Lung (tissue), 12 donors: ENCODE measurements around the gene SLIT1. TPM values are rescaled to one million over a fixed set of nuclear protein-coding genes. Genes with fewer than 3 reads are reported as not detected.

Source experiments
- ATAC-seq: fragments of 200-7000 bp; cut with Tn5 transposase; one replicate; pipeline ENCODE4 v1.9.1; 2020; ENCODE audit warnings: moderate number of reproducible peaks; ENCODE audit not compliant: insufficient read depth, low FRiP score
- DNase-seq, 3 donors: peaks; one replicate each; pipeline ENCODE4 v3.0.0-alpha.2; 2013 to 2017
- H3K27ac ChIP-seq, 2 donors: one replicate each; pipeline ENCODE4 v1.5.1; 2013; ENCODE audit warnings: mild to moderate bottlenecking in 2 of 2, moderate library complexity in 2 of 2, control low read depth in 1 of 2, inconsistent platforms in 1 of 2, low read depth in 1 of 2, low read length in 1 of 2
- H3K27me3 ChIP-seq, 3 donors: one replicate each; pipeline ENCODE4 v1.5.1; 2013; ENCODE audit warnings: low read length in 2 of 3; ENCODE audit not compliant: control insufficient read depth in 3 of 3, insufficient read depth in 3 of 3
- H3K36me3 ChIP-seq, 4 donors: one replicate each; pipeline ENCODE4 v1.5.1; 2013; ENCODE audit warnings: low read length in 4 of 4, mild to moderate bottlenecking in 1 of 4, moderate library complexity in 1 of 4; ENCODE audit not compliant: control insufficient read depth in 4 of 4, insufficient read depth in 4 of 4
- H3K4me1 ChIP-seq, 5 donors: one replicate each; pipeline ENCODE4 v1.5.1; 2013; ENCODE audit warnings: low read length in 5 of 5, mild to moderate bottlenecking in 2 of 5, moderate library complexity in 1 of 5; ENCODE audit not compliant: control insufficient read depth in 5 of 5, insufficient read depth in 5 of 5
- H3K4me3 ChIP-seq: one replicate; pipeline ENCODE4 v1.5.1; 2013; ENCODE audit warnings: mild to moderate bottlenecking, control low read depth, moderate library complexity
- H3K9ac ChIP-seq, 2 donors: one replicate each; pipeline ENCODE4 v1.5.1; 2013; ENCODE audit warnings: low read length in 2 of 2, control low read depth in 1 of 2; ENCODE audit not compliant: insufficient read depth in 1 of 2
- H3K9me3 ChIP-seq, 4 donors: one replicate each; pipeline ENCODE4 v1.5.1; 2013; ENCODE audit warnings: low read length in 3 of 4, mild to moderate bottlenecking in 1 of 4, moderate library complexity in 1 of 4; ENCODE audit not compliant: control insufficient read depth in 4 of 4, insufficient read depth in 3 of 4
- WGBS, 2 donors: extraction: QIAGEN DNeasy Blood & Tissue Kit; methylation state at CpG; one replicate each; pipeline ENCODE4 v1.1.7; 2013; 5-methylcytosine and 5-hydroxymethylcytosine counted together
- polyA plus RNA-seq, 2 donors: library from polyadenylated mRNA; stranded (reverse); fragments of 200-250 nt; gene quantifications; one replicate each; pipeline ENCODE4 v1.2.1, GENCODE V29; 2013
- total RNA-seq, 2 donors: library from RNA; depleted of rRNA in 1 of 2; stranded (reverse); fragments of >200 nt in 1 of 2; gene quantifications; one replicate each; pipeline ENCODE4 v1.2.1, GENCODE V29; 2014 to 2021
- TF ChIP-seq, protein P1 (sequence below): IDR thresholded peaks from 2 replicates; pipeline ENCODE4 v1.5.1; 2012; ENCODE audit warnings: mild to moderate bottlenecking; ENCODE audit errors: control extremely low read depth, extremely low read depth
- donor health status: control.
- donor health status: control.
- donor health status: Bipolar disorder and iron deficiency.
- donor health status: healthy.
- donor health status: DM: yes; HTN: yes; CAD: no.

SLIT1 gene
- total and polyA plus RNA-seq, 4 donors = 0.39 to 5.6 (median 0.57) TPM

DNA sequence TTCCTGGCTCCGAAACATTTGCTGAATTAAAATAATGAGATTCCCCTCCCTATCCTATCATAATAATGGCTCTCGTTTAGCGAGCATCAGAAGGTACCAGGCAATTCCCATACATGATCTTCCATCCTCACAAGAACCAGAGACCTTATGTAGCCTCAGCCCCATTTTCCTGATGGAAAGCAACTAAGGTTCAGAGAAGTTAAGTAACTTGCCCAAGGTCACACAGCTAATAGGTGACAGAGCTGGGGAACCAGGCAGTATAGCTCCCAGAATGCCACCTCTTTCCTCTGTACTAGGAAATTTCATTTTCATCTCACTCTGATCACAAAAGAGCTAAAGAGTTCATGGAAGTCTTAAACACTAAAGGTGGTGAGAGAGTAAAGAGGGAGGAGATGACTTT lies 2.4 kb downstream of the SLIT1 start:
- Histone ChIP-seq H3K27me3 (peaks cover 9 to 42% (median 22%) of the 10 kb centered on the region in 3 donors), H3K4me1 (peaks cover 0 to 43% (median 5%) of the 10 kb centered on the region in 5 donors), H3K27ac (no peak overlapping the region), H3K9ac (no peak overlapping the region), H3K36me3 (no peaks in the 10 kb centered on the region), H3K9me3 (peaks cover 0 to 3% (median 0%) of the 10 kb centered on the region in 4 donors), H3K4me3 (no peak overlapping the region)
- ATAC-seq (no peak), DNase-seq (no peak)
- 85 to 96% methylated on average over 3 of the region's 3 CpGs for WGBS, 2 donors
- TF ChIP-seq, protein P1, sequence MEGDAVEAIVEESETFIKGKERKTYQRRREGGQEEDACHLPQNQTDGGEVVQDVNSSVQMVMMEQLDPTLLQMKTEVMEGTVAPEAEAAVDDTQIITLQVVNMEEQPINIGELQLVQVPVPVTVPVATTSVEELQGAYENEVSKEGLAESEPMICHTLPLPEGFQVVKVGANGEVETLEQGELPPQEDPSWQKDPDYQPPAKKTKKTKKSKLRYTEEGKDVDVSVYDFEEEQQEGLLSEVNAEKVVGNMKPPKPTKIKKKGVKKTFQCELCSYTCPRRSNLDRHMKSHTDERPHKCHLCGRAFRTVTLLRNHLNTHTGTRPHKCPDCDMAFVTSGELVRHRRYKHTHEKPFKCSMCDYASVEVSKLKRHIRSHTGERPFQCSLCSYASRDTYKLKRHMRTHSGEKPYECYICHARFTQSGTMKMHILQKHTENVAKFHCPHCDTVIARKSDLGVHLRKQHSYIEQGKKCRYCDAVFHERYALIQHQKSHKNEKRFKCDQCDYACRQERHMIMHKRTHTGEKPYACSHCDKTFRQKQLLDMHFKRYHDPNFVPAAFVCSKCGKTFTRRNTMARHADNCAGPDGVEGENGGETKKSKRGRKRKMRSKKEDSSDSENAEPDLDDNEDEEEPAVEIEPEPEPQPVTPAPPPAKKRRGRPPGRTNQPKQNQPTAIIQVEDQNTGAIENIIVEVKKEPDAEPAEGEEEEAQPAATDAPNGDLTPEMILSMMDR = no peak

DNA sequence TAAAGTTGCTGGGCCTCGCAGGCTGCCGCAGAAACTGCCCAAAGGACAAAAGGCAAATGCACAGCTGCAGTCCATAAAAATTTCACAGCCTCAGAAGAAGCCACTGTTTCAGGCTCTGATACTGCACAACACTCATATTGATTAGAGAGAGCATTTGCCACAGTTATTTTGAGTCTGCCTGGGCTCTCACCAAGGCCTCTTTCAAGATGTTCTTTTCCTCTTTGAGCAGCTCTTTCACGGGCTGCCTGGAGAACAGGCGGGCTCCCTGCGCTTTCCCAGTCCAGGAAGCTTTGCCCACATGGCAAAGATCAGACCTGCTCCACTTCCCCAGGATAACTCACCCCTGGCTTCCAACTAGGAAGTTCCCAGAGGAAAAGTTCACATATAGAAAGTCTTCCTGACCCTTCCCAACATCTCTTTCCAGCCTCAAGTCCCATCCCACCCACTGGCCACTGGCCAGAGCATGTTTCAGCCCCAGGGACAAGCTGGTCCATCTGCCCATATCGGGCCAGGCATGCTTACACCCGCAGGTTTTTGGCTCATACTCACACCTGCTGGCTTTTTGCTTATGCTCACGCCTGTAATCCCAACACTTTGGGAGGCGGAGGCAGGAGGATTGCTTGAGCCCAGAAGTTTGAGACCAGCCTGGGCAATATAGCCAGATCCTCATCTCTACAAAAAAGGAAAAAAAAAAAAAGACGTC lies 3.3 kb downstream of the SLIT1 start:
- no peak for DNase-seq
- Histone ChIP-seq H3K9me3 (peaks cover 0 to 3% (median 0%) of the 10 kb centered on the region in 4 donors), H3K36me3 (no peaks in the 10 kb centered on the region), H3K9ac (no peak overlapping the region), H3K27me3 (peaks cover 9 to 38% (median 22%) of the 10 kb centered on the region in 3 donors), H3K4me1 (peaks cover 0 to 48% (median 5%) of the 10 kb centered on the region in 5 donors), H3K27ac (no peak overlapping the region), H3K4me3 (no peak overlapping the region)
- 88 to 91% methylated on average over 10 of the region's 10 CpGs for WGBS, 2 donors
- TF ChIP-seq, protein P1 = no peak
- no peak for ATAC-seq

DNA sequence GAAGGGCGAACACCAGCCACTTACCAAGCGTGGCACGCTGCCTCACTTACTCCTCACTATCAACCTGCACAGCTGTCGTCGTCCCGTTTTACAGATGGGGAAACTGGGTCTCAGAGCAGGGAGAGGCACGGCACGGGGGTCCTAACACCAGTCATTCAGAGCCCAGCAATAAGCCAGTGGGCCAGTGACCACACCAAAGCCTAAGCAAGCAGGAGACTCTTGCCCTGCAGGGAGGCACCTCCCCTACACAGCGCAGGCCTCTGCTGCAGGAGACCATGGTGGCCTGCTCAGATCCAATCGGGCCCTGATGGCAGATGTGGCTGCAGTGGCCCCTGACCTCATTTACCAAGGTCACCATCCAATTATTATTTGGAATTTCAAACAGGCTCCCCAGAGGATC lies 4.8 kb downstream of the SLIT1 start:
- no peaks in the 10 kb centered on the region for H3K9me3 ChIP-seq
- H3K4me1 ChIP-seq = peaks cover 0 to 57% (median 12%) of the 10 kb centered on the region in 5 donors
- H3K9ac ChIP-seq = no peak overlapping the region
- H3K27me3 ChIP-seq = peaks cover 9 to 27% (median 13%) of the 10 kb centered on the region in 3 donors
- TF ChIP-seq, protein P1 = no peak
- ATAC-seq (no peak), DNase-seq (no peak)
- no peaks in the 10 kb centered on the region for H3K36me3 ChIP-seq
- 90 to 91% methylated on average over 10 of the region's 10 CpGs for WGBS, 2 donors
- no peak overlapping the region for H3K27ac ChIP-seq
- H3K4me3 ChIP-seq = no peak overlapping the region
